IMR-90 (cell line): ENCODE results near the gene NEUROD2. TPM values are rescaled to one million over a fixed set of nuclear protein-coding genes. Genes with fewer than 3 reads are reported as not detected.
A peak's percentile ranks its signal among the peaks of the same experiment; 100 is the strongest.

Experiments used
- ATAC-seq: fragments of 200-7000 bp; cut with Tn5 transposase; 2 replicates; pipeline ENCODE4 v1.9.1; 2020; ENCODE audit warnings: low read depth, mild to moderate bottlenecking, moderate library complexity
- BruUV-seq: library from RNA; stranded (reverse); fragments of 400-500 nt; replicated peaks from 2 replicates; lab custom pipeline; 2021; lab: Mats Ljungman, UMichigan
- CTCF ChIA-PET: fragments of 300-600 bp; formaldehyde crosslinking; extraction: SDS; loops from one replicate; lab custom pipeline; 2021; ENCODE audit warnings: antibody characterized with exemption; lab: Yijun Ruan, JAX
- POLR2A ChIA-PET: fragments of 300-600 bp; sonication (Branson Sonifier 250); formaldehyde crosslinking; loops from one replicate; lab custom pipeline; 2022; ENCODE audit warnings: antibody characterized with exemption; ENCODE audit not compliant: unreplicated experiment; lab: Charles Lee
- DNase-seq: peaks from one replicate; pipeline ENCODE4 v3.0.0; 2013
- H2AFZ ChIP-seq: replicated peaks from 2 replicates; pipeline ENCODE3; 2013; ENCODE audit warnings: low read length, mild to moderate bottlenecking; ENCODE audit not compliant: poor library complexity
- H2AK5ac ChIP-seq: 2 replicates; pipeline ENCODE4 v1.6.1; 2013; ENCODE audit warnings: low read depth, low read length, inconsistent platforms
- H2AK9ac ChIP-seq: replicated peaks from 2 replicates; pipeline ENCODE3; 2013; ENCODE audit warnings: mild to moderate bottlenecking, low read depth, low read length, moderate library complexity; ENCODE audit not compliant: poor library complexity
- H2BK120ac ChIP-seq: 2 replicates; pipeline ENCODE4 v1.6.1; 2013; ENCODE audit warnings: low read depth, low read length, inconsistent platforms
- H2BK15ac ChIP-seq: 3 replicates; pipeline ENCODE4 v1.6.1; 2013; ENCODE audit warnings: low read depth, low read length, inconsistent platforms
- H2BK20ac ChIP-seq: 2 replicates; pipeline ENCODE4 v1.6.1; 2013; ENCODE audit warnings: low read depth, mild to moderate bottlenecking, inconsistent platforms, low read length, moderate library complexity
- H2BK5ac ChIP-seq: 2 replicates; pipeline ENCODE4 v1.6.1; 2013; ENCODE audit warnings: mild to moderate bottlenecking, low read depth, low read length, inconsistent platforms; ENCODE audit not compliant: poor library complexity, severe bottlenecking
- H3K14ac ChIP-seq: replicated peaks from 2 replicates; pipeline ENCODE4 v1.6.1; 2013; ENCODE audit warnings: low read depth, low read length, inconsistent platforms
- H3K18ac ChIP-seq: 2 replicates; pipeline ENCODE4 v1.6.1; 2013; ENCODE audit warnings: low read depth, low read length, control low read depth
- H3K23ac ChIP-seq: 2 replicates; pipeline ENCODE4 v1.6.1; 2013; ENCODE audit warnings: low read depth, low read length, inconsistent platforms
- H3K27ac ChIP-seq: 2 replicates; pipeline ENCODE4 v1.5.1; 2013; ENCODE audit warnings: mild to moderate bottlenecking, control low read depth, low read length; ENCODE audit not compliant: insufficient read depth
- H3K27me3 ChIP-seq: 2 replicates; pipeline ENCODE4 v1.6.1; 2013; ENCODE audit warnings: low read length; ENCODE audit not compliant: control insufficient read depth, insufficient read depth
- H3K36me3 ChIP-seq: 2 replicates; pipeline ENCODE4 v1.6.1; 2013; ENCODE audit warnings: low read length, mixed read lengths; ENCODE audit not compliant: control insufficient read depth, insufficient read depth
- H3K4ac ChIP-seq: 2 replicates; pipeline ENCODE4 v1.6.1; 2013; ENCODE audit warnings: low read depth, low read length, inconsistent platforms
- H3K4me1 ChIP-seq: 2 replicates; pipeline ENCODE4 v1.6.1; 2013; ENCODE audit warnings: low read length, mixed read lengths; ENCODE audit not compliant: control insufficient read depth, insufficient read depth
- H3K4me2 ChIP-seq: 2 replicates; pipeline ENCODE4 v1.6.1; 2013; ENCODE audit warnings: low read depth, mild to moderate bottlenecking, control low read depth, low read length, moderate library complexity
- H3K4me3 ChIP-seq: 2 replicates; pipeline ENCODE4 v1.5.1; 2013; ENCODE audit warnings: low read depth, mild to moderate bottlenecking, control low read depth, low read length, moderate library complexity; ENCODE audit not compliant: insufficient read depth
- H3K56ac ChIP-seq: 2 replicates; pipeline ENCODE4 v1.6.1; 2013; ENCODE audit warnings: low read length, inconsistent platforms; ENCODE audit not compliant: insufficient read depth; ENCODE audit errors: extremely low read depth
- H3K79me1 ChIP-seq, 2 experiments: 2 replicates each; pipeline ENCODE4 v1.6.1; 2013; ENCODE audit warnings: low read length in 2 of 2, inconsistent platforms in 1 of 2, low read depth in 1 of 2
- H3K9ac ChIP-seq: 2 replicates; pipeline ENCODE4 v1.6.1; 2013; ENCODE audit warnings: low read depth, low read length, control low read depth
- H3K9me1 ChIP-seq: 2 replicates; pipeline ENCODE4 v1.6.1; 2013; ENCODE audit warnings: low read length, inconsistent platforms; ENCODE audit not compliant: insufficient read depth
- H3K9me3 ChIP-seq: 2 replicates; pipeline ENCODE4 v1.6.1; 2013; ENCODE audit warnings: low read length; ENCODE audit not compliant: control insufficient read depth, insufficient read depth
- H4K20me1 ChIP-seq: 2 replicates; pipeline ENCODE4 v1.6.1; 2013; ENCODE audit warnings: low read length, inconsistent platforms; ENCODE audit not compliant: insufficient read depth
- H4K5ac ChIP-seq: 2 replicates; pipeline ENCODE4 v1.6.1; 2013; ENCODE audit warnings: mild to moderate bottlenecking, low read depth, low read length, control low read depth
- H4K8ac ChIP-seq, 2 experiments: 2 replicates each; pipeline ENCODE4 v1.6.1; 2013; ENCODE audit warnings: low read depth in 2 of 2, low read length in 2 of 2, control low read depth in 1 of 2, inconsistent platforms in 1 of 2
- H4K91ac ChIP-seq: 2 replicates; pipeline ENCODE4 v1.6.1; 2013; ENCODE audit warnings: low read depth, low read length, inconsistent platforms; ENCODE audit not compliant: insufficient read depth
- BHLHE40 ChIP-seq: fragments of 150-350 bp; IDR thresholded peaks from 2 replicates; pipeline ENCODE4 v1.6.1; 2016; ENCODE audit warnings: mild to moderate bottlenecking, low read depth, low read length
- CTCF ChIP-seq: conservative IDR thresholded peaks from 2 replicates; pipeline ENCODE4 v1.5.1; 2012; ENCODE audit warnings: mild to moderate bottlenecking, low read depth, low read length, improper control_type of control experiment
- FOS ChIP-seq: fragments of 150-350 bp; IDR thresholded peaks from 2 replicates; pipeline ENCODE4 v1.6.1; 2016; ENCODE audit warnings: low read depth, low read length
- MAFK ChIP-seq: IDR thresholded peaks from 2 replicates; pipeline ENCODE4 v1.6.1; 2012; ENCODE audit warnings: low read depth, low read length, improper control_type of control experiment
- MAZ ChIP-seq: IDR thresholded peaks from 2 replicates; pipeline ENCODE4 v1.6.1; 2012; ENCODE audit warnings: low read depth, mild to moderate bottlenecking, low read length, improper control_type of control experiment, moderate library complexity, borderline replicate concordance
- MXI1 ChIP-seq: IDR thresholded peaks from 2 replicates; pipeline ENCODE4 v1.6.1; 2012; ENCODE audit warnings: low read depth, mild to moderate bottlenecking, low read length, moderate library complexity, borderline replicate concordance
- NFE2L2 ChIP-seq: fragments of 150-350 bp; IDR thresholded peaks from 2 replicates; pipeline ENCODE4 v1.6.1; 2016; ENCODE audit warnings: low read depth, mild to moderate bottlenecking, low read length
- POLR2A ChIP-seq: IDR thresholded peaks from 2 replicates; pipeline ENCODE4 v1.6.1; 2012; ENCODE audit warnings: mild to moderate bottlenecking, low read depth, low read length
- RAD21 ChIP-seq: IDR thresholded peaks from 2 replicates; pipeline ENCODE4 v1.6.1; 2012; ENCODE audit warnings: low read length, improper control_type of control experiment
- RCOR1 ChIP-seq: IDR thresholded peaks from 2 replicates; pipeline ENCODE4 v1.6.1; 2012; ENCODE audit warnings: mild to moderate bottlenecking, low read length, improper control_type of control experiment; ENCODE audit not compliant: insufficient replicate concordance
- RFX5 ChIP-seq: IDR thresholded peaks from 2 replicates; pipeline ENCODE4 v1.8.0; 2012; ENCODE audit warnings: low read depth, mild to moderate bottlenecking, low read length, moderate library complexity
- SMC3 ChIP-seq: fragments of 150-350 bp; IDR thresholded peaks from 2 replicates; pipeline ENCODE4 v1.6.1; 2016; ENCODE audit warnings: low read depth, mild to moderate bottlenecking, antibody characterized with exemption, low read length, moderate library complexity
- WGBS, 2 experiments: methylation state at CpG; one replicate each; pipeline versions ENCODE4 v1.1.5 to v1.1.7; 2013; ENCODE audit warnings: missing lambda C conversion rate in 2 of 2; ENCODE audit not compliant: insufficient read length in 1 of 2; ENCODE audit errors: extremely low coverage in 2 of 2; 5-methylcytosine and 5-hydroxymethylcytosine counted together
- dilution Hi-C: fragments of 300-500 bp; cut with HindIII; formaldehyde crosslinking; loops from one replicate; pipeline ENCODE4 v1.14.3; 2018; ENCODE audit warnings: low sequenced_read_pairs; ENCODE audit not compliant: unreplicated experiment
- in situ Hi-C: fragments of 300-500 bp; cut with MboI; formaldehyde crosslinking; loops from 3 replicates; pipeline ENCODE4 v1.14.3; 2019; ENCODE audit warnings: low sequenced_read_pairs, inconsistent platforms, mixed read lengths
- intact Hi-C: fragments of 100-400 bp; cut with micrococcal nuclease; formaldehyde crosslinking; loops from 2 replicates; pipeline ENCODE4 v1.10.0; 2022
- polyA plus RNA-seq, 3 experiments: library from polyadenylated mRNA; depleted of rRNA; stranded (reverse); fragments of >200 nt; gene quantifications; 2 replicates each; pipeline ENCODE4 v1.2.3, GENCODE V29; 2012; ENCODE audit warnings: low replicate concordance in 1 of 3
- total RNA-seq: library from RNA; depleted of rRNA; stranded (reverse); fragments of >200 nt; gene quantifications from 2 replicates; pipeline ENCODE4 v1.2.3, GENCODE V29; 2012
- TF ChIP-seq, protein P1 (sequence below): fragments of 150-350 bp; IDR thresholded peaks from 2 replicates; pipeline ENCODE4 v1.6.1; 2016; ENCODE audit warnings: low read depth, mild to moderate bottlenecking, low read length, moderate library complexity, borderline replicate concordance
- TF ChIP-seq, protein P2 (sequence below): fragments of 150-350 bp; IDR thresholded peaks from 2 replicates; pipeline ENCODE4 v1.6.1; 2017; ENCODE audit warnings: mild to moderate bottlenecking, antibody characterized with exemption, low read length, low read depth

Gene NEUROD2
- total and polyA plus RNA-seq, 2 of the 4 experiments (the other 2 are of a cell fraction) = not detected

- no TSS peak for BruUV-seq
- ChIA-PET POLR2A (no interaction called here), CTCF (interaction anchor here (1.1 kb wide), 1 partner anchor 12 kb away, joined by 3 read pairs; no protein-coding TSS in a partner anchor)
- Histone ChIP-seq H3K9me3 (no peaks in the 10 kb centered on the region), H4K5ac (no peak overlapping the region), H3K27ac (no peak overlapping the region), H3K79me1 (peaks cover 15 to 45% of the 10 kb centered on the region in 2 experiments), H3K56ac (no peak overlapping the region), H3K23ac (no peak overlapping the region), H3K9ac (no peak overlapping the region), H2BK15ac (no peak overlapping the region), H2AK5ac (no peak overlapping the region), H3K9me1 (peaks cover 25% of the 10 kb centered on the region), H4K8ac (peak overlapping the region; percentile 91 to 100; a peak in 2 of 4 replicates), H4K20me1 (peaks cover 14% of the 10 kb centered on the region; the same call in 1 of the 2 replicates), H3K4me2 (no peak overlapping the region), H2BK20ac (no peak overlapping the region), H3K4me1 (peaks cover 24% of the 10 kb centered on the region), H2BK120ac (no peak overlapping the region), H4K91ac (no peak overlapping the region), H3K14ac (no peak overlapping the region), H3K4me3 (no peak overlapping the region), H3K4ac (no peak overlapping the region), H3K36me3 (no peaks in the 10 kb centered on the region), H3K27me3 (peaks cover 21% of the 10 kb centered on the region), H2BK5ac (no peak overlapping the region), H2AK9ac (peak overlapping the region; percentile 5), H2AFZ (peak overlapping the region; percentile 2), H3K18ac (no peak overlapping the region)
- TF ChIP-seq CTCF (no peak), NFE2L2 (no peak), RCOR1 (no peak), RFX5 (no peak), BHLHE40 (no peak), FOS (no peak), SMC3 (no peak), POLR2A (no peak), MAZ (no peak), MAFK (no peak), MXI1 (no peak), RAD21 (no peak)
- TF ChIP-seq, protein P1, sequence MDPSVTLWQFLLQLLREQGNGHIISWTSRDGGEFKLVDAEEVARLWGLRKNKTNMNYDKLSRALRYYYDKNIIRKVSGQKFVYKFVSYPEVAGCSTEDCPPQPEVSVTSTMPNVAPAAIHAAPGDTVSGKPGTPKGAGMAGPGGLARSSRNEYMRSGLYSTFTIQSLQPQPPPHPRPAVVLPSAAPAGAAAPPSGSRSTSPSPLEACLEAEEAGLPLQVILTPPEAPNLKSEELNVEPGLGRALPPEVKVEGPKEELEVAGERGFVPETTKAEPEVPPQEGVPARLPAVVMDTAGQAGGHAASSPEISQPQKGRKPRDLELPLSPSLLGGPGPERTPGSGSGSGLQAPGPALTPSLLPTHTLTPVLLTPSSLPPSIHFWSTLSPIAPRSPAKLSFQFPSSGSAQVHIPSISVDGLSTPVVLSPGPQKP = no peak
- TF ChIP-seq, protein P2, sequence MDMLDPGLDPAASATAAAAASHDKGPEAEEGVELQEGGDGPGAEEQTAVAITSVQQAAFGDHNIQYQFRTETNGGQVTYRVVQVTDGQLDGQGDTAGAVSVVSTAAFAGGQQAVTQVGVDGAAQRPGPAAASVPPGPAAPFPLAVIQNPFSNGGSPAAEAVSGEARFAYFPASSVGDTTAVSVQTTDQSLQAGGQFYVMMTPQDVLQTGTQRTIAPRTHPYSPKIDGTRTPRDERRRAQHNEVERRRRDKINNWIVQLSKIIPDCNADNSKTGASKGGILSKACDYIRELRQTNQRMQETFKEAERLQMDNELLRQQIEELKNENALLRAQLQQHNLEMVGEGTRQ = no peak
- in situ Hi-C loops (no loop called here), intact Hi-C loops (no loop called here), dilution Hi-C loops (no loop called here)
- WGBS, 2 experiments = 35% methylated on average over 2 of the region's 8 CpGs; no CpG with 5 or more reads in 1 of the 2 experiments
- no peak for ATAC-seq
- DNase-seq = no peak
Observed at GRCh38 chr17:39635614-39636176, 28.0 kb upstream of the NEUROD2 start.
